Measurements from ENCODE around the gene SAMD14.

The SAMD14 gene

DNA sequence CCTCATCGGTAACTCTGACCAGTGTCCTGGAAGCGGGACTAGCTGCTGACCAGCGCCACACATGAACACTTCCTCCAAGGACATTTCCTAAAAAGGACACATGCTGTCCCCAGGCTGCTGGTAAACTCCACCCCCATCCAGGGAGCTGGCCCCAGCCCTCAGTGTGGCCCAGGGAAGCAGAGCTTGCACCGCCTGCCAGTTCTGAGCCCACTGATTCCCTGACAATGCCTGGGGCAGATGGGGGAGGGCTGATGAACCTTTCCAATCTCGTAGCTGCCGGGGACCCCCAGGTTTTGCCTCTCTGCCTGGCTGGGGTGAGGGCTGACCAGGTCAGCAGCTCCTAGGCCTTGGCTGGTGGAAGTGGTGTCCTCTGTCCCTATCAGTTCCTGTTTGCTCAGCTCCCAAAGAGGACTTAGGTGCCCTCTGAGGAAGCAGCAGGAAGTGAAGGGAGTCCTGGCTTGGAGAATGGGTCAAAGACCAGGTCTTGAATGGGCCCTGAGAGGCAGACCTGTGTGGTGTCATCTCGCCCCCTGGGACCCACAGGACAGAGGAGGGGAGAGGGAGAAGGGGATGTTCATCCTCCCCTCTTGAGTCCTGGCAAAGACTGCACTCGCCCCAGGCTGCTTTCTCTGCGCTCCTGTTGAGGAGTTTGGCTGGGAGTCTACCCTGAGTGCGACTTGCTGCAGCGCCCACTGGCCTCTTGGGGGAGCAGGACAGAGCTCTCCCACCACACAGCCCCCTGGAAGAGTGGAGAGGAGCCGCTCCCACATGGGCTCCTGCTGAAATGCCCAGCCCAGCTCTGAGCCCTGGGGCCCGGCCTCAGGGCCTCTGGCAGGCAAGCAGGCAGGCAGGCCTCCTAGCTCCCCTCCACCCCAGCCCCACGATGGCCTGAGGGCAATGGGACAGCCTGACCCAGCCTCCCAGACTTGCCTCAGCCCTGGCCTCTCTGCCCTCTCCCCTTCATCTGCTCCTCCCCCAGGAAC lies 18.0 kb downstream of the SAMD14 start:
- no peak for DNase-seq (ENCODE audit: low spot score)

DNA sequence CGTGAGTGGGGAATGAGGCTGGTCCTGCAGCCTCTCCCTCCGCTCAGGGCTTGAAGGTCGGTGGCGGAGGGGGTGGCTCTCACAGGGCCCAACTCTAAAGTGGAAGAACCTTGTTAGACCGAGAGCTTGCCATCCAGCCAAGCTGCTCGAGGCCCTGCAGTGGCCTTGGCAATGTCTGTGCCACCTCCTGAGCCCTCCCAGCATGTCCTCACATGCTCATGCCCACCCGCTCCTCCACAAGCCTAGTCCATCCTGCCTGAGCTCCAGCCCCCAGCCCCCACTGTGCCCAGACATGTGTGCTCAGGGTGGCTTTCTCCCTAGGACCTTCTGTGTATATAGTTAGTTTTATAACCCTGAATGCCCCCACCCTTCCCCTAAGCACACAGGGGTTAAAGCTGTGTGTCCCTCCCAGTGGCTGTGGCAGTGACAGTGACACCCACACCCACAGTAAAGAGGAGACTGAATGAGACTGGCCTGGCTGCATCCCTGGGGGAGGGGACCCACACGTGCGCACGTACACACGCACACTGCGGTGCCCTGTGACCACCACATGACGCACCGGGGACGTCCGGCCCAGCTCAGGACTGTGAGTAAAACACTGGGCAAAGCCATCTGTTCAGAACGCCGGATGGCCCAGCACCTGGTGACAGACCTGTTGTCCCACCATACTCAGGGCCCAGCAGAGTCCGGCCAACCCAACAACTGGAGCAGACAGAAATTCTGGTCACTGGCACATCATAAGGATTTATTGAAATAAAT lies 19.2 kb downstream of the SAMD14 start:
- DNase-seq (ENCODE audit: low spot score), result no peak

DNA sequence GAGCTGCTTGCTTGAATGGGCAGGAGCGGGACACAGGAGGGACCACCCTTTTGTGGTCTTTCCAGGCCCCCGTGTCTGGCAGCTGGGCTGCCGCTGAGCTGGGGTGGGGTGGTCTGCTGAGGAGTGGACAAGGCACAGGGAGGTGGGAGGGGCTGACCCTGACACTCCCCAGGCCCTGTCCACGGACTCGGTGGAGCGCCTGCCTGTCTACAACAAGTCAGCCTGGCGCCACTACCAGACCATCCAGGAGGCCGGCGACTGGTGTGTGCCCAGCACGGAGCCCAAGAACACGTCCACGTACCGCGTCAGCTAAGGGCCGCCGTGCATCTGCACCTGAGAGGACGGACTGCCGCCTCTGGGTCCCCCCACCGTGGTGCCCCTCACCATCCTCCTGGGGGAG lies 20.2 kb downstream of the SAMD14 start:
- DNase-seq (ENCODE audit: low spot score), result no peak

DNA sequence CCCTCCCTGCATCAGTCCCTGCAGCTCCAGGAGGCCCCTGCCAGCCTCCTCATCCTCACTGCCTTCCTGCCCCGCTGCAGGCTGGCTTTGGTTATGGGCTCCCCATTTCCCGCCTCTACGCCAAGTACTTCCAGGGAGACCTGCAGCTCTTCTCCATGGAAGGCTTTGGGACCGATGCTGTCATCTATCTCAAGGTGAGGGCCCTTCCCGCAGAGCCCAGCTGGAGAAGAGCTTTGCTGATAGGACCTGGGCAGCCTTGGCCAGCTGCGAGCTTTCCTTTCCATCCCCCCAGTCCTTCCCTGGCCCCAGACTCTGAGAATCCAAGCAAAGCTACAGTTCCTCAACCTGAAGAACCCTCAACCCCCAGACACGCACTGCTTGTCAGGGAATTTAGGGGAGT lies 20.8 kb downstream of the SAMD14 start:
- DNase-seq (ENCODE audit: low spot score), result no peak

DNA sequence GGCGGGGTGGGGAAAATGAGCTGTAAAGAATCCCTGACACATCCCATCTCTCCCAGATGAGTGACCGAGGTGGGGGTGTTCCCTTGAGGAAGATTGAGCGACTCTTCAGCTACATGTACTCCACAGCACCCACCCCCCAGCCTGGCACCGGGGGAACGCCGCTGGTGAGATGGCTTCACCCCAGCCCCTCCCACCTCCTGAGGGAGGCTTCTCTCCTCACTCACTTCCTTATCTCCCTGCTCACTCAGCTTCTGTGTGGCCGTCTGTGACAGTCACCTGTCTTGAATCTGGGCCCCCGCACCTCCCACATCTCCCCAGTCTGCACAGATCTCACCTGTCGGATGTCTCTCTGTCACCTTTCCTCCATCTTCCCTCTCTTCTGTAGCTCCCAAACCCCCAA lies 21.4 kb downstream of the SAMD14 start:
- DNase-seq (ENCODE audit: low spot score), result no peak

DNA sequence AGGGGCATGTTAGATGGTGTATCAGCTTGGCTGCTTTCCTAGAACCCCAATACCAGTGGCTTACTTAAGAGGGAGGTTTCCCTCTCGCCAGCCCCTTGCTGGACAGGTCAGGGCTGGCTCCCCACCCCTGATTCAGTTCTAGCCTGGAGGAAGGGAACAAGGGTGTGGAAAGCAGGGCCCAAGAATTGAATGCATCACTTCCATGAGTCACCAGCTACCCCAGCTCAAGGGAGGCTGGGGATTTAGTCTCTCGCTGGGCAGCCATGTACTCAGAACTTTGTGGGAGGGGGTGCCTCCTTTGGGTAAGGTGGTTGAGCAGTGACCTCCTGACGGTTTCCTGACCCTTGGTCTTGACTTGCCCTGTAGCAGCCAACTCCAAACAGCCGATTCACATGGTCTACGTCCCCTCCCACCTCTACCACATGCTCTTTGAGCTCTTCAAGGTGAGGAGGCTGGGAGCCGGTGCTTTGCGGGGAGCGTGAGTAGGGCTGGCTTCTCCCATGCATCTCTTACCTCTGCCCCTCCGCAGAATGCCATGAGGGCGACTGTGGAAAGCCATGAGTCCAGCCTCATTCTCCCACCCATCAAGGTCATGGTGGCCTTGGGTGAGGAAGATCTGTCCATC lies 22.1 kb downstream of the SAMD14 start:
- no peak for DNase-seq (ENCODE audit: low spot score)

DNA sequence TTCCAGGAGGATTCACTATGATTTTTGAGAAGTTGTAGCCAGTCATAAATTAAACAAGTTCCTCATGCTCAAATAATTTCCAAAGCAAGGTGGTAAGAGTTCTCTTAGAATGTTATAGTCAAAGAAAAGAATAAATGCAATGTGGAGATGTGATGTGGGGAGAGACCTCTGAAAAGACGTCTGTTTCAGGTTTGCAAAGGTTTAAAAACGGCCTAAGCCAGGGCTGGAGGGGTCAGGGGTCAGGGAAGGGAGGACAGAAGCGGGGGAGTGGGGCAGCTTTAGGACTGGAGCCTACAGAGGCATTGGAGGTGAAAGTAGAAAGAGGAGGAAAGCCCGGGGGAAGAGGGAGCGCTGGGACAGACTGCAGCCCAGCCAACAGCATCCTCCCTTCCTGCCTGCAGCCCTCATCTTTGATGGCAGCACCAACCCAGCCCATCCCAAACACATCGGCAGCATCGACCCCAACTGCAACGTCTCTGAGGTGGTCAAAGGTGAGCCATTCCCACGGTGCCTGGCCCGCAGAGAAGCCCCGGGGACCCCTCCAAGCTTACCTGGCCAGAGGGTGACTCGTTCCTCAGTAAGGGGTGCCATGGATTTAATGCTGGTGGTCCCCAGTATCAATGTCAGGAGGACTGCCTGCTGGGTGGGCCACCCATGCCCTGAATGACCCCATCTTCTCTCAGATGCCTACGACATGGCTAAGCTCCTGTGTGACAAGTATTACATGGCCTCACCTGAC lies 23.4 kb downstream of the SAMD14 start:
- no peak for DNase-seq (ENCODE audit: low spot score)

DNA sequence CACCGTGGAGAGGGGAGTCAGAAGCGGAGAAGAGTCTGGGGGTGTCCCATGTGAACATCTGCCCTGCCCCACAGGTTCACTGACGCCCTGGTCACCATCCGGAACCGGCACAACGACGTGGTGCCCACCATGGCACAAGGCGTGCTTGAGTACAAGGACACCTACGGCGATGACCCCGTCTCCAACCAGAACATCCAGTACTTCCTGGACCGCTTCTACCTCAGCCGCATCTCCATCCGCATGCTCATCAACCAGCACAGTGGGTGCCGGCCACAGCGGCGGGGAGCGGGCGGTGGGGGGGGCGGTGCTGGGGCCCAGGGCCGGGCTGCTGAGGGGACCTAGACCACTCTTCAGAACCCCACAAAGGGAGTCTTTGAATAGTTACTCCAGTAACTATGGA lies 24.1 kb downstream of the SAMD14 start:
- DNase-seq (ENCODE audit: low spot score), result no peak

DNA sequence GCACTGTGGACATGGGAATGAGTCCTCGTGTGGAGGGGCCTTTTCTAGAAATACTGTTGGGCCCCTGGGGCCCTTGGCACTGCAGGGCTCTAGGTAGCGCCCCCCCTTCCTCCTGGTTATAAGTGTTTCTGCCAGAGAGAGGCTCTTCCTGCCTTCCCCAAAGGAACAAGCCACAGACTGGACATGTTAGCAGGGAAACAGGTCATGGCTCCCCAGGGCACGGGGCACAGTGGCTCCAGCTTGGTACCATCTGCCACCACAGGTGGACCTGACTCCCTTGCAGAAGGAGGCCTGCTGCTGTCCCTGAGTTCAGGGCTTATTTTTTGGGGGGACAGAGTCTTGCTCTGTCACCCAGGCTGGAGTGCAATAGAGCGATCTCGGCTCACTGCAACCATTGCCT lies 26.0 kb downstream of the SAMD14 start:
- DNase-seq (ENCODE audit: low spot score), result no peak

DNA sequence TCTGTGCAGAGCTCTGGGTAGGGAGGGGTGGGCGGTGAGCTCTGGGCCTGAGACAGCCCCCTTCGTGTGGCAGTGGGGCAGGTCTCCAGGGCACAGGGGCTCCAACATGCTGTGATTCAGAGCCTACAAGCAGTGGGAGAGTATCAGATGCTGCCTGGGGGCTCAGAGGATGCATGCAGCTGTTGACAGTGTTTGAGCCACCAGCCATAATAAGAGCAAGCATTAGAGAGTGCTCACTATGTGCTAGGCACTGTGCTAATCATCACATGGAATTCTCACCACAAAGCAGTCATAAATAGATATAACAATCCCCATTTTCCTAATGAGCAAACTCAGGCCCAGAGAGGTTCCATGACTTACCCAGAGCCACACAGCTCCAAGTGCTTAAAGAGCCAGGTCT lies 26.7 kb downstream of the SAMD14 start:
- no peak for DNase-seq (ENCODE audit: low spot score)

DNA sequence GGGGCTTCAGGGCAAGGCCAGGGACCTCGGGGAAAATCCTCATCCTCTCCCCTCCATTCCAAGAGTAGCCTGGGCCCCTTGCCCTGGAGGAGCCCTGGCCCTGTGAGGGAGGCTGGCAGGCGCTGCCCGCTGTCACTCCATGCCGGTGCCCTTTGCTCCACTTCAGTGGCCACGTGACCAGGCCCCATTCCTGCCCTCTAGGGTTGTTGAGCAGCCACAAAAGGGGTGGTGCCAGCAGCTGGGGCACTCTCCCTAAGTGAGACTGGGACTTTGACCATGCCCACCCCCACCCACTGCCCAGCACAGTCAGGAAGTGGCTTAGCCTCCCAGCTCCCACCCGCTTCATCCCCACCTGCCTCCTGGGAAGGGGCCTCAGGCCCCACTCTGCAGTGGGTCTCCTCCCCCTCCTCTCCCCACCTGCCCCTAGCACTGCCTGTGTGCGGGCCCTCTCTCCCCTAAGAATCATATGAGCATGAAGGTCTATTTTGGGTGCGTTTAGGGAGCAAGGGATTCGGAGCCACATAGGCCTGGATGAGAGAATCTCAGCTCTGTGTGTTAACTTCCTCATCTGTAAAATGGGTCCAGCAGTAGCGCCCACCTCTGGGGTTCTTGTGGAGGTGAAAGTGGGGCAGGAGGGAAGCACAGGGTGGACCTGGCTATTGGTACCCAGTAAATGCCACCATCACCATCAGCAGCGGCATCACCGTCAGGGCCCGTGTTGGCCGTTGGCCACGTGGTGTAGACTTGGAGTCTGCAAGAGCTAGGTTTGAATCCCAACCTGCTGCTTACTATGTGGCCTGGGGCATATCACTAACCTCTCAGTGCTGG lies 27.6 kb downstream of the SAMD14 start:
- no peak for DNase-seq (ENCODE audit: low spot score)

DNA sequence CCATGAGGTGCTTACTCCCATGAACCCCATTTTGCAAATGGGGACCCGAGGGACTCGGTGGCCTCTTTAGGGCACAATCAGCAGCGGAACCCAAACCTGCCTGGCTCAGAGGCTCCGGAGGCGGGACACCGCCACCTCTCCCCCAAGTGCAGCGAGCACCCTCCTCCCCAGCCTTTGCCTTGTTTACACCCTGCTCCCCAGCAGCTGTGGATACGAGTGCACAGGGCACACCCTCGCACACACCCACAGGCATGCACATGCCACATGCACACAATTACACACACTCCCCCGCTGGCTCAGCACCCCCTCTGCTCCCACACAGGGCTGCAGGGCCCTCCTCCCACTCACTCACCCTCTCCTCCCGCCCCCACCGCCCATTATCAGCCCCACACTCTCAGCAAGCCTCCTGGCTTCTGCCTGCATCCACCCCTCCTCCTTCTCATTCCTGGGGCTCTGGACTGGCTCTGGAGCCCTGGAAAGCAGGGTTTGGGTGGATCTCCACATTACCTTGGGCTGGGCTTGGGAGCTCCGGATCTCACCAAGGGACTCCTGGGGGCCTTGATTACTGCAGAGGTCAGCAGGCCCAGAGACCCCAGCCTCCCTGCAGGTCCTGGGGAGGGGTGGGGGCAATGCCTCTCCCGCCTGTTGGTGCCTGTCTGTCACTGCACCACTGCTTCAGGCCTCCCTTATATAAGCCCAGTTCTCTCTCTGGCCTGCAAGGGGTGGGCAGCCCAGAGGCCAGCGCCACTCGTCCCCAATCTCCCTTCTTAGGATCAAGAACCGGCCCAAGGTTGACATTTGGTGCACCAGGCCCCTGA lies 28.4 kb downstream of the SAMD14 start:
- no peak for DNase-seq (ENCODE audit: low spot score)

DNA sequence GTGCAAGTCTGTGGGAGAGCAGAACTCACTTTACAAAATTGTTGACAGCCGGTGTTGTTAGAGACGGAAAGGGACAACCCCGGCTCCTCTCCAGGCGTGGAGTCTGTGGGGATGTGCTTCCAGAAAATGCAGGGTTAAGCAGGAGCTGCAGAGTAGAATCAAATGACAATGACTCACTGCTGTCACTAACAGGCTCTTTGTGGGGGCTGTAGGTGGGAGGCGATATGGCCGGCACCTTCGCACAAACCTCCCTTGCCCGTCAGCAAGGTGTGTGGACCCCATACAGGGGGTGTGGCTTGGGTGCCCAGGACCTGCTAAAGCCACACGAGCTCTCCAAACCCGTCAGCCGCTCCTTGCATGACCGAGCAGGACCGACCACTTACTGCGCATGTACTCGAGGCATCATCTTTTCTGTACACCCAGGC lies 29.0 kb downstream of the SAMD14 start:
- no peak for DNase-seq (ENCODE audit: low spot score)

DNA sequence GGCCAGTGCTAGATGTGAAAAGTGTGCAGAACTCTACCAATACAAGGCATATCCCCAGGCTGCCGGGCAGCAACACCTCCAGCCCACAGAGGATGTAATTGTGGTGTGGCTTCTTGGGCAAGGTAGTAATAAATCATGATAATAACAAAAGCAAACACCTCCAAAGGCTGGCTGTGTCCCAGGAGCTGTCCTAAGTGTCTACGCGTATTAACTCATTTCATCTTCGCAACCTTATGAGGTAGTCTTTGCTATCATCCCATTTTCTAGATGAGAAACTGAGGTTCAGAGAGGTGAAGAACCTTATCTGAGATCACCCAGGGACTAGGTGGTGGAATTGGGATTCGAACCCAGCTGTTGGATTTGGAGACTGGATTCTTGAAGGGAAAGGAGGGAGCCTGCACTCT lies 29.5 kb downstream of the SAMD14 start:
- DNase-seq (ENCODE audit: low spot score), result no peak

DNA sequence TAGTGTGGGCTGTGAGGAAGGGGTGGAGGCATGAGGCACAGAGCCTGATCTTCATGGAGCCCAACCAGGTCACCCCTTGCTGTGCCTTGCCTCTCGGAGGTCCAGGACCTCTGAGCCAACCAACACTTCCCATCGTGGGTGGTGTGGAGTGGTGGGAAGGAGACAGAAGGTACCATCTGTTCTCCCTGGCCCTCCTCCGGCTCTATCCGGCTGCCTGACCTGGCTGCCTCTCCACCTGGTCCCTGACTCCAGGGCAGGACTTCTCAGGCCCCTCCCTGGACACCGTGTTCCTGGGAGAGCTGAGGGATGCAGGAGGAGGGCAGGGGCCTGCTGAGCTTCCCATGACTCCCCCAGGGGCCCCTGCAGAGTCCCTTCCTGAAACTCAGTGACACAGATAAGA lies 31.0 kb downstream of the SAMD14 start:
- DNase-seq (ENCODE audit: low spot score), result no peak

DNA sequence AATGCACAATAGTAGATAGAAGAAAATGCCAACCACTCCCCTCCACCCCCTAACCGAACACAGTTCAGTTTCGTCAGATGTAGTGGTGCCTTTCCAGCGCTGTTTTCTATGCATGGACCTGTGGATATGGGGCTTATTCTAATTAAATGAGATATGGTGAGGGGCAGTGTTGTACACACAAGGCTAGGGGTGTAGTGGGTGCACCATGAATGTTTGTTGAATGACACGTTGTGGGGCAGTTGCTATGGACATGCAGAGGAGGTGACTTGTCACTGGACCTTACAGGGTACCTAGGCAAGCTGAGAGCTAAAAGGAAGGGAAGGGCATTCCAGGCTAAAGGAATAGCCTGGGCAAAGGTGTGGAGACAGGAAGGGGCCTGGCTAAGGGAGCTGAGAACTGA lies 31.4 kb downstream of the SAMD14 start:
- no peak for DNase-seq (ENCODE audit: low spot score)

DNA sequence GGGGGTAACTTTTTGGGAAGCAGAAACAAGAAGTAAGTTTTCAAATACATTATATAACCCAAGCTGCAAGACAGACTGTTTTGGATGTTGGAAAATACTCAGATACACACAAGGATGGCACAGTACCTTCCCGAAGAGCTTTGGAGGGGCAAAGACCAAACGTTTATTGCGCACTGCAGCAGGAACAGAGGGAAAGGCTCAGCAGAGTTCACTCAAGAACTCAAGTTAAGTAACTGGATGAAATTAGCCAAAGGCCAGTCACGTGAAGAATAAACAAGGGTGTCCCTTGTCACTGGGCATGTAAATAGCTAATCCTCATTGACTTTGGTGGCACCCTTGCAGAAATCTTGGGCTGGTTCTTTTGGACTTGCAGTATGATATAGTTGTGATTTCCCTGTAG lies 32.0 kb downstream of the SAMD14 start:
- DNase-seq (ENCODE audit: low spot score), result no peak

DNA sequence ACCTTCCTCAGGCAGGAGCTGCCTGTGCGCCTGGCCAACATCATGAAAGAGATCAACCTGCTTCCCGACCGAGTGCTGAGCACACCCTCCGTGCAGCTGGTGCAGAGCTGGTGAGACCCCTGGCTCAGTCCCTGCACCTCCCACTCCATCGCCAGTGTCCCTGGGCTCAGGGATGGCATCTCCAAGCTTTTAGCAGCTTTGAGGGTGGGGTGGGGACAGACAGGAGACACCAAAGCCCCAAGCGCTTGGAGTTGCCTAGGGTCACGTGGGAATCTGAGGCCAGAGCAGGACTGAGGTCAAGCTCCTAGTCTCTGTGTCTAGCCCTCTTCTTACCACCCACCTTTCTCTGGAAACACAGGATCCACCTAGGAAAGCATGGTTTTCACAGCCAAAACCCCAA lies 32.5 kb downstream of the SAMD14 start:
- DNase-seq (ENCODE audit: low spot score), result no peak

DNA sequence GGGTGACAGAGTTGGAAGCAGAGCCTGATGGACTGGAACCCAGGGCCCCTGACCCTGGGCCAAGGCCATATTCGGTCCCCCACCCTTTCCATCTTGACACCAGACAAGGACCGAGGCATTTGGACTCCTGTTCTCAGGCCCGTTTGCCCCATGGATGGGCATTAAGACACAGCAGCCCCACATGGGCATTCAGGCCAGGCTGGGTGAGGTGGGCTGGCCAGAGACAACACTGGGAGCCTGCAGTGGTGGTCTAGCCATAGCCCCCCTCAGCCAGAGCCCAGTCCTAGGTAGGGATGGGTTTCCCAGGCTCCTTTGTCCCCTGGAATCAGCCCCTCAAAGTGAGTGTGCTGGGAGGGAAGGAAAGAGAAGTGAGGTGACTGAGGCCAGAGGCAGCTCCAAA lies 33.2 kb downstream of the SAMD14 start:
- DNase-seq (ENCODE audit: low spot score), result no peak

DNA sequence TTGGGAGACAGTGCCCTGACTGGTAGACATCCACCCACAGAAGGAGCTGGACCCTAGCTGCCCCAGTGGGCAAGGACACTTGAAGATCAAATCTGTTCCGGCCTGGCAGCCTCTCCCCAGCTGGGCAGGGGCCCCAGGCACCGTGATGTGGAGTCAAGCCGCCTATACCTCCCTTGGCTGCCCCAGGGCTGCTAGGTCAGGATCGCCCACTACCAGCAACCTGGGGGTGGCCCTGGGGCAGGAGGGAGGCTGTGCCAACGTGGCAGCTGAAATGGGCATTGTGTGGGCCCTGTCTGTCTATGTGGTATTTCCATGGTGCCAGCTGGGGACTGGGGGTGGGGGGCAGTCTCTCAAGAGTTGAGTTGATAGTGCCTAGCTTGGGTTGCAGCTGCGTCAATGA lies 33.9 kb downstream of the SAMD14 start:
- DNase-seq (ENCODE audit: low spot score), result no peak

Measured in CD4-positive, alpha-beta T cell treated with Interleukin-2 at 100 ng/mL for 4 hours (primary cell).